Esophagus squamous epithelium (tissue), 4 donors: ENCODE results near the gene L3MBTL1.

Source experiments
- POLR2A ChIP-seq, 4 donors: fragments of 450-650 bp; IDR thresholded peaks; one replicate each; pipeline ENCODE4 v1.6.1; 2017; ENCODE audit warnings: antibody characterized with exemption in 4 of 4, mild to moderate bottlenecking in 4 of 4, moderate library complexity in 3 of 4
- TF ChIP-seq, protein P1 (sequence below), 6 experiments: fragments of 450-650 bp in 4 of 6; fragments of 200-600 bp in 2 of 6; sonication (generic) in 2 of 6; IDR thresholded peaks; one replicate each; pipeline ENCODE4 v1.5.1; 2016 to 2019; ENCODE audit warnings: antibody characterized with exemption in 6 of 6, mild to moderate bottlenecking in 4 of 6, moderate library complexity in 4 of 6

- TF ChIP-seq, protein P1, sequence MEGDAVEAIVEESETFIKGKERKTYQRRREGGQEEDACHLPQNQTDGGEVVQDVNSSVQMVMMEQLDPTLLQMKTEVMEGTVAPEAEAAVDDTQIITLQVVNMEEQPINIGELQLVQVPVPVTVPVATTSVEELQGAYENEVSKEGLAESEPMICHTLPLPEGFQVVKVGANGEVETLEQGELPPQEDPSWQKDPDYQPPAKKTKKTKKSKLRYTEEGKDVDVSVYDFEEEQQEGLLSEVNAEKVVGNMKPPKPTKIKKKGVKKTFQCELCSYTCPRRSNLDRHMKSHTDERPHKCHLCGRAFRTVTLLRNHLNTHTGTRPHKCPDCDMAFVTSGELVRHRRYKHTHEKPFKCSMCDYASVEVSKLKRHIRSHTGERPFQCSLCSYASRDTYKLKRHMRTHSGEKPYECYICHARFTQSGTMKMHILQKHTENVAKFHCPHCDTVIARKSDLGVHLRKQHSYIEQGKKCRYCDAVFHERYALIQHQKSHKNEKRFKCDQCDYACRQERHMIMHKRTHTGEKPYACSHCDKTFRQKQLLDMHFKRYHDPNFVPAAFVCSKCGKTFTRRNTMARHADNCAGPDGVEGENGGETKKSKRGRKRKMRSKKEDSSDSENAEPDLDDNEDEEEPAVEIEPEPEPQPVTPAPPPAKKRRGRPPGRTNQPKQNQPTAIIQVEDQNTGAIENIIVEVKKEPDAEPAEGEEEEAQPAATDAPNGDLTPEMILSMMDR (IDR thresholded peaks at IDR 0.05), result no peak
- no peak for TF ChIP-seq POLR2A (IDR thresholded peaks at IDR 0.05)
These were observed 75.8 kb downstream of the L3MBTL1 start for GRCh38 chr20:43583133-43583864.
